Measurements from ENCODE around the gene RPRML. TPM values are rescaled to one million over a fixed set of nuclear protein-coding genes. Genes with fewer than 3 reads are reported as not detected.

The RPRML gene
- total RNA-seq, 4 donors from 2014 or later: 0.48 TPM; not detected in 3

GRCh38 chr17:46978489-46979146, 435 bp downstream of the RPRML start:
- H3K27ac ChIP-seq: no peak overlapping the region
- 1 to 7% methylated on average over 3 to 62 of the region's 83 CpGs for whole genome bisulfite sequencing, 2 donors (ENCODE audit: low coverage in 1 of 2)
- no peaks in the 10 kb centered on the region for H3K9me3 ChIP-seq
- H3K4me3 ChIP-seq: peak overlapping the region; percentile 37 to 64 (median 40)
- peaks cover 55% of the 10 kb centered on the region for H3K27me3 ChIP-seq
- no peak for TF ChIP-seq POLR2AphosphoS5 (IDR thresholded peaks at IDR 0.05)
- TF ChIP-seq, protein P1, sequence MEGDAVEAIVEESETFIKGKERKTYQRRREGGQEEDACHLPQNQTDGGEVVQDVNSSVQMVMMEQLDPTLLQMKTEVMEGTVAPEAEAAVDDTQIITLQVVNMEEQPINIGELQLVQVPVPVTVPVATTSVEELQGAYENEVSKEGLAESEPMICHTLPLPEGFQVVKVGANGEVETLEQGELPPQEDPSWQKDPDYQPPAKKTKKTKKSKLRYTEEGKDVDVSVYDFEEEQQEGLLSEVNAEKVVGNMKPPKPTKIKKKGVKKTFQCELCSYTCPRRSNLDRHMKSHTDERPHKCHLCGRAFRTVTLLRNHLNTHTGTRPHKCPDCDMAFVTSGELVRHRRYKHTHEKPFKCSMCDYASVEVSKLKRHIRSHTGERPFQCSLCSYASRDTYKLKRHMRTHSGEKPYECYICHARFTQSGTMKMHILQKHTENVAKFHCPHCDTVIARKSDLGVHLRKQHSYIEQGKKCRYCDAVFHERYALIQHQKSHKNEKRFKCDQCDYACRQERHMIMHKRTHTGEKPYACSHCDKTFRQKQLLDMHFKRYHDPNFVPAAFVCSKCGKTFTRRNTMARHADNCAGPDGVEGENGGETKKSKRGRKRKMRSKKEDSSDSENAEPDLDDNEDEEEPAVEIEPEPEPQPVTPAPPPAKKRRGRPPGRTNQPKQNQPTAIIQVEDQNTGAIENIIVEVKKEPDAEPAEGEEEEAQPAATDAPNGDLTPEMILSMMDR (IDR thresholded peaks at IDR 0.05): no peak
- no peak for TF ChIP-seq POLR2A (IDR thresholded peaks at IDR 0.05)
- TF ChIP-seq EP300 (IDR thresholded peaks at IDR 0.05; ENCODE audit: low read depth): no peak
- H3K36me3 ChIP-seq: no peaks in the 10 kb centered on the region
- intact Hi-C loops (cut with DNase I; ENCODE audit: low total_unique reads): no loop called here
- DNase-seq: no peak
- in situ Hi-C loops (cut with MboI; ENCODE audit: low pct_ligation_motif_present in 1 of 4, low pct_unique_long_range_greater_than_20kb in 1 of 4, low sequenced_read_pairs in 3 of 4): no loop called here
- H3K4me1 ChIP-seq: peaks cover 7 to 22% (median 20%) of the 10 kb centered on the region in 4 donors

- TF ChIP-seq POLR2AphosphoS5 (IDR thresholded peaks at IDR 0.05): no peak
- TF ChIP-seq, protein P1 (IDR thresholded peaks at IDR 0.05): no peak
- TF ChIP-seq POLR2A (IDR thresholded peaks at IDR 0.05): no peak
- no peak for TF ChIP-seq EP300 (IDR thresholded peaks at IDR 0.05; ENCODE audit: low read depth)
- H3K27me3 ChIP-seq: peaks cover 55% of the 10 kb centered on the region
- WGBS, 2 donors (ENCODE audit: low coverage in 1 of 2): 17 to 27% methylated on average over 13 to 36 of the region's 36 CpGs
- DNase-seq: no peak
- H3K36me3 ChIP-seq: no peaks in the 10 kb centered on the region
- H3K4me3 ChIP-seq: peak overlapping the region in 2 of 4 donors; percentile 41 to 64
- in situ Hi-C loops (cut with MboI; ENCODE audit: low pct_ligation_motif_present in 1 of 4, low pct_unique_long_range_greater_than_20kb in 1 of 4, low sequenced_read_pairs in 3 of 4): no loop called here
- intact Hi-C loops (cut with DNase I; ENCODE audit: low total_unique reads): no loop called here
- no peaks in the 10 kb centered on the region for H3K9me3 ChIP-seq
- peaks cover 7 to 22% (median 19%) of the 10 kb centered on the region in 4 donors for H3K4me1 ChIP-seq
- no peak overlapping the region for H3K27ac ChIP-seq
These were observed 1.1 kb downstream of the RPRML start for GRCh38 chr17:46977750-46978488.

GRCh38 chr17:46977348-46977747, 1.7 kb downstream of the RPRML start:
- Histone ChIP-seq H3K36me3 (no peaks in the 10 kb centered on the region), H3K9me3 (no peaks in the 10 kb centered on the region), H3K27me3 (peaks cover 55% of the 10 kb centered on the region), H3K4me1 (peaks cover 7 to 22% (median 20%) of the 10 kb centered on the region in 4 donors), H3K4me3 (no peak overlapping the region), H3K27ac (no peak overlapping the region)
- intact Hi-C loops (cut with DNase I; ENCODE audit: low total_unique reads) (no loop called here), in situ Hi-C loops (cut with MboI; ENCODE audit: low pct_ligation_motif_present in 1 of 4, low pct_unique_long_range_greater_than_20kb in 1 of 4, low sequenced_read_pairs in 3 of 4) (no loop called here)
- DNase-seq: peak; percentile 19
- WGBS, 2 donors (ENCODE audit: low coverage in 1 of 2): 57 to 73% methylated on average over 3 to 7 of the region's 7 CpGs
- TF ChIP-seq POLR2A (IDR thresholded peaks at IDR 0.05): no peak
- TF ChIP-seq, protein P1 (IDR thresholded peaks at IDR 0.05): peak in 2 of 5 experiments; percentile 3 to 13

- Histone ChIP-seq H3K36me3 (no peaks in the 10 kb centered on the region), H3K4me1 (peaks cover 7 to 22% (median 21%) of the 10 kb centered on the region in 4 donors), H3K27ac (no peak overlapping the region), H3K4me3 (no peak overlapping the region), H3K27me3 (peaks cover 55% of the 10 kb centered on the region), H3K9me3 (no peaks in the 10 kb centered on the region)
- no peak for DNase-seq
- intact Hi-C loops (cut with DNase I; ENCODE audit: low total_unique reads) (no loop called here), in situ Hi-C loops (cut with MboI; ENCODE audit: low pct_ligation_motif_present in 1 of 4, low pct_unique_long_range_greater_than_20kb in 1 of 4, low sequenced_read_pairs in 3 of 4) (no loop called here)
- 80 to 83% methylated on average over 9 to 14 of the region's 14 CpGs for WGBS, 2 donors (ENCODE audit: low coverage in 1 of 2)
- TF ChIP-seq POLR2A (IDR thresholded peaks at IDR 0.05) (no peak), POLR2AphosphoS5 (IDR thresholded peaks at IDR 0.05) (no peak), EP300 (IDR thresholded peaks at IDR 0.05; ENCODE audit: low read depth) (no peak)
- TF ChIP-seq, protein P1 (IDR thresholded peaks at IDR 0.05): no peak
These were observed 2.3 kb downstream of the RPRML start for GRCh38 chr17:46976626-46977270.

Data from transverse colon (tissue), 4 donors.